HEK293 (cell line): ENCODE results near the gene DCLK1.

ENCODE experiments used
- CTCF ChIA-PET: fragments of 350-600 bp; formaldehyde crosslinking; extraction: SDS; loops from one replicate; lab custom pipeline; 2021; ENCODE audit warnings: antibody characterized with exemption; lab: Yijun Ruan, JAX
- POLR2A ChIA-PET: fragments of 300-600 bp; formaldehyde crosslinking; extraction: SDS; loops from one replicate; lab custom pipeline; 2020; ENCODE audit warnings: antibody characterized with exemption, inconsistent platforms; lab: Yijun Ruan, JAX
- H3K27ac ChIP-seq: fragments of 200-500 bp; sonication (Bioruptor generic); 2 replicates; pipeline ENCODE4 v1.5.1; 2014; ENCODE audit warnings: low read depth, low read length, control low read depth, inconsistent platforms; ENCODE audit errors: extremely low read depth
- H3K36me3 ChIP-seq, 2 experiments: fragments of 200-500 bp in 1 of 2; sonication (Bioruptor generic) in 1 of 2; 1 replicate in 1 of 2; 2 replicates in 1 of 2; pipeline ENCODE4 v1.5.1; 2014 to 2017; ENCODE audit warnings: inconsistent platforms in 2 of 2, low read length in 2 of 2; ENCODE audit not compliant: control insufficient read depth in 2 of 2, insufficient read depth in 1 of 2
- H3K4me1 ChIP-seq: fragments of 200-500 bp; sonication (Bioruptor generic); 2 replicates; pipeline ENCODE4 v1.5.1; 2014; ENCODE audit warnings: mild to moderate bottlenecking, low read length, inconsistent platforms; ENCODE audit not compliant: control insufficient read depth, insufficient read depth
- H3K4me3 ChIP-seq: 2 replicates; pipeline ENCODE4 v1.5.1; 2011; ENCODE audit warnings: low read depth, mild to moderate bottlenecking, control low read depth, low read length, moderate library complexity
- H3K9me3 ChIP-seq: fragments of 200-500 bp; sonication (Bioruptor generic); 2 replicates; pipeline ENCODE4 v1.5.1; 2014; ENCODE audit warnings: low read depth, low read length, inconsistent platforms; ENCODE audit not compliant: control insufficient read depth, insufficient read depth
- FEZF1 ChIP-seq: fragments of 450-650 bp; formaldehyde crosslinking; IDR thresholded peaks from 2 replicates; pipeline ENCODE4 v1.5.1; 2016; ENCODE audit warnings: missing biosample characterization, missing genetic modification characterization
- KLF9 ChIP-seq: fragments of 450-650 bp; formaldehyde crosslinking; IDR thresholded peaks from 2 replicates; pipeline ENCODE4 v1.5.1; 2016; ENCODE audit warnings: missing biosample characterization, missing genetic modification characterization, low read depth
- MYNN ChIP-seq: fragments of 450-650 bp; formaldehyde crosslinking; IDR thresholded peaks from 2 replicates; pipeline ENCODE4 v1.5.1; 2016; ENCODE audit warnings: missing biosample characterization, missing genetic modification characterization, borderline replicate concordance
- PRDM1 ChIP-seq: fragments of 450-650 bp; formaldehyde crosslinking; IDR thresholded peaks from 2 replicates; pipeline ENCODE4; 2016; ENCODE audit warnings: missing biosample characterization, missing genetic modification characterization
- SCRT1 ChIP-seq: fragments of 450-650 bp; formaldehyde crosslinking; IDR thresholded peaks from 2 replicates; pipeline ENCODE4 v1.5.1; 2016; ENCODE audit warnings: missing biosample characterization, missing genetic modification characterization, borderline replicate concordance
- SCRT2 ChIP-seq: fragments of 450-650 bp; formaldehyde crosslinking; IDR thresholded peaks from 2 replicates; pipeline ENCODE4 v1.5.1; 2016; ENCODE audit warnings: missing biosample characterization, missing genetic modification characterization
- SETDB1 ChIP-seq: IDR thresholded peaks from one replicate; pipeline ENCODE4 v1.6.1; 2017; ENCODE audit warnings: mild to moderate bottlenecking, low read length, moderate library complexity, mixed read lengths; ENCODE audit not compliant: insufficient read length
- ZNF10 ChIP-seq: fragments of 450-650 bp; formaldehyde crosslinking; IDR thresholded peaks from 2 replicates; pipeline ENCODE4 v1.5.1; 2017; ENCODE audit warnings: missing biosample characterization, missing genetic modification characterization
- ZNF19 ChIP-seq: fragments of 450-650 bp; formaldehyde crosslinking; IDR thresholded peaks from 2 replicates; pipeline ENCODE4; 2016; ENCODE audit warnings: missing biosample characterization, missing genetic modification characterization, low read depth
- ZNF2 ChIP-seq: fragments of 450-650 bp; formaldehyde crosslinking; IDR thresholded peaks from 2 replicates; pipeline ENCODE4 v1.5.1; 2016; ENCODE audit warnings: missing biosample characterization, missing genetic modification characterization
- ZNF521 ChIP-seq: fragments of 450-650 bp; formaldehyde crosslinking; IDR thresholded peaks from 2 replicates; pipeline ENCODE4 v1.5.1; 2017; ENCODE audit warnings: missing biosample characterization, mild to moderate bottlenecking, missing genetic modification characterization
- ZNF558 ChIP-seq: fragments of 450-650 bp; formaldehyde crosslinking; IDR thresholded peaks from 2 replicates; pipeline ENCODE4 v1.5.1; 2016; ENCODE audit warnings: missing biosample characterization, missing genetic modification characterization
- ZNF670 ChIP-seq: fragments of 450-650 bp; formaldehyde crosslinking; IDR thresholded peaks from 2 replicates; pipeline ENCODE4 v1.5.1; 2016; ENCODE audit warnings: missing biosample characterization, missing genetic modification characterization, low read depth
- ZNF785 ChIP-seq: fragments of 450-650 bp; formaldehyde crosslinking; IDR thresholded peaks from 2 replicates; pipeline ENCODE4 v1.5.1; 2016; ENCODE audit warnings: missing biosample characterization, missing genetic modification characterization
- TF ChIP-seq, protein P1 (sequence below): fragments of 450-650 bp; formaldehyde crosslinking; IDR thresholded peaks from 2 replicates; pipeline ENCODE4 v1.5.1; 2016; ENCODE audit warnings: missing biosample characterization, missing genetic modification characterization, borderline replicate concordance
- TF ChIP-seq, protein P2 (sequence below): fragments of 450-650 bp; formaldehyde crosslinking; IDR thresholded peaks from 2 replicates; pipeline ENCODE4 v1.5.1; 2017; ENCODE audit warnings: missing biosample characterization, missing genetic modification characterization

DCLK1 gene

DNA sequence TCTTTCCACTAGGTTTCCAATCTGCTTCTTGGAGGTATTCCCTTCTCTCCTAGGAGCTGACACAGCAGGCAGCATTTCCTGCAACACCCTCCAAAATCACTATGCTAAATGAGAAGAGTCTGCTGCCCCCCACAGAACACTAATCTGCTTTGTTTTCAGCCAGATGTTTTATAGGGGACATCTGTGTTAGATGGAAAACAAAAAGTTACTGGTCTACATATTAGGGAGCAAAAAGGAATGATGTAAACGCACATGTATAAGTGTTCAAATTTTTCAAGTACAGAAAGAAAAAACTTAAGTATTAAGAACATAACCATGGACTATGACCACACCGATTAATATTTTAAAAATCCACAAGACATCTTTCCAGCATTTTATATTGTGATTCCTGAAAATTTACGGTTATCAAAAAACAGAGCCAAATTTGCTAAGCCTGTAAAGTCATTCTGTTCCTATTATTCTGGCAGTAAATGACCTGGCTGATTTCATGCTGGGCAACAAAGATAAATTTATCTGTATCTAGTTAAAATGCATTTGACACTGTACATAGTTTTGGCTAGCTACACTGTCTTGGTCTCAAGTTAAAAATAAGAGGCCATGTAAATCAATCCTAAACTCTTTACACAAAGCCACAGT is 63.3 kb downstream of the DCLK1 start:
- Histone ChIP-seq H3K4me3 (no peak overlapping the region), H3K27ac (no peak overlapping the region), H3K4me1 (no peaks in the 10 kb centered on the region), H3K36me3 (no peaks in the 10 kb centered on the region), H3K9me3 (no peaks in the 10 kb centered on the region)
- ChIA-PET POLR2A (no interaction called here), CTCF (no interaction called here)
- no peak for TF ChIP-seq ZNF2 (tag by site-specific recombination)
- TF ChIP-seq PRDM1 (tag by site-specific recombination), result no peak
- TF ChIP-seq ZNF785, result no peak
- TF ChIP-seq SETDB1, result no peak
- no peak for TF ChIP-seq ZNF10 (tag by site-specific recombination)
- no peak for TF ChIP-seq MYNN
- no peak for TF ChIP-seq ZNF558 (tag by site-specific recombination)
- peak; percentile 64 for TF ChIP-seq FEZF1 (tag by site-specific recombination)
- TF ChIP-seq ZNF521, result no peak

DNA sequence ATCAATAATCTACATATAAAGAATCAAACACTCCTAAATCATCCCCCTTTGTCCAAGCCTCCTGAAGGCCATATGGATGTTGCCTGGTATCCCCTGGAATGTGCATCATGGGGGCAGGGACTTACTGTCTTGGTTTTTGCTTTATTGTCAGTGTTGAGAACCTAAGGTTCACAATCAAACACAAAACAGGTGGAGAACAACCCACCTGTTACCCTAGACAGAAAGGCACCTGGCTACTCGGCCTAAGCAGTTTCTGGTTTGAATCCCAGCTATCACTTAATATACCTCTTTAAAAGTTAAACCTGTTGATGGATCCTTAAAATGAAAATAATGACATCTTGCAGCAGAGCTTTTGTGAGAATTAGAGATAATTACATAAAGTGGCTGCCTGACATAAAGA is 68.9 kb downstream of the DCLK1 start:
- Histone ChIP-seq H3K4me3 (no peak overlapping the region), H3K9me3 (no peaks in the 10 kb centered on the region)
- CTCF ChIA-PET, result interaction anchor here (1.0 kb wide), 1 partner anchor 35 kb away, joined by 3 read pairs; no protein-coding TSS in a partner anchor
- TF ChIP-seq ZNF19 (tag by site-specific recombination) (no peak), SCRT2 (tag by site-specific recombination) (peak; percentile 63; the same call in 1 of the 2 replicates), SCRT1 (tag by site-specific recombination) (0 out of 2 replicates have a peak, but pooled peaks have one; percentile 52)
- TF ChIP-seq, all 188 proteins: peak for 2
- POLR2A ChIA-PET, result interaction anchor here (0.6 kb wide), 1 partner anchor 331 kb away, joined by 4 read pairs; no protein-coding TSS in a partner anchor
- Histone ChIP-seq H3K27ac (no peak overlapping the region), H3K36me3 (no peaks in the 10 kb centered on the region), H3K4me1 (peaks cover 13% of the 10 kb centered on the region)

DNA sequence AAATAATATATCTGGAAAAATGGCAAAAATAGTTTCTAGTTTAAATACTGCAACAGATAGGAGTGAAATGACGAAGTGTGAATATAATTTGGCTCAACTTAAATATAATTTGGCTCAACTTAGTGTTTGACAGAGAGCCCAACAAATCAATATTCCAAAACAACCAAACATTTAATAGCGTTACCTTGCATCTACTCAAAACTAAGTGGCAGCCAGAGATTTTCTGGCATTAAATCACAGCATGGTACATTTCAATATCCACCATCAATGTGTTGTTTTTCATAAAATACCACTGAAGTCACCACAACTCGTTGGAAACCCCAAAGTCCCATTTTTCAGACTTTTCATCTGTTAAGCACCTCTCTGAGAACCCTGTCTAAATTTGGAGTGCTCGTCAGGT is 69.6 kb downstream of the DCLK1 start:
- no peaks in the 10 kb centered on the region for H3K36me3 ChIP-seq
- ChIA-PET CTCF (interaction anchor here (1.0 kb wide), 1 partner anchor 34 kb away, joined by 3 read pairs; no protein-coding TSS in a partner anchor), POLR2A (no interaction called here)
- peaks cover 13% of the 10 kb centered on the region for H3K4me1 ChIP-seq
- H3K27ac ChIP-seq, result no peak overlapping the region
- no peaks in the 10 kb centered on the region for H3K9me3 ChIP-seq
- TF ChIP-seq ZNF670 (no peak), KLF9 (tag by site-specific recombination) (no peak), SCRT2 (tag by site-specific recombination) (no peak)
- TF ChIP-seq, protein P1, sequence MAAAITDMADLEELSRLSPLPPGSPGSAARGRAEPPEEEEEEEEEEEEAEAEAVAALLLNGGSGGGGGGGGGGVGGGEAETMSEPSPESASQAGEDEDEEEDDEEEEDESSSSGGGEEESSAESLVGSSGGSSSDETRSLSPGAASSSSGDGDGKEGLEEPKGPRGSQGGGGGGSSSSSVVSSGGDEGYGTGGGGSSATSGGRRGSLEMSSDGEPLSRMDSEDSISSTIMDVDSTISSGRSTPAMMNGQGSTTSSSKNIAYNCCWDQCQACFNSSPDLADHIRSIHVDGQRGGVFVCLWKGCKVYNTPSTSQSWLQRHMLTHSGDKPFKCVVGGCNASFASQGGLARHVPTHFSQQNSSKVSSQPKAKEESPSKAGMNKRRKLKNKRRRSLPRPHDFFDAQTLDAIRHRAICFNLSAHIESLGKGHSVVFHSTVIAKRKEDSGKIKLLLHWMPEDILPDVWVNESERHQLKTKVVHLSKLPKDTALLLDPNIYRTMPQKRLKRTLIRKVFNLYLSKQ (tag by site-specific recombination), result no peak
- TF ChIP-seq, protein P2, sequence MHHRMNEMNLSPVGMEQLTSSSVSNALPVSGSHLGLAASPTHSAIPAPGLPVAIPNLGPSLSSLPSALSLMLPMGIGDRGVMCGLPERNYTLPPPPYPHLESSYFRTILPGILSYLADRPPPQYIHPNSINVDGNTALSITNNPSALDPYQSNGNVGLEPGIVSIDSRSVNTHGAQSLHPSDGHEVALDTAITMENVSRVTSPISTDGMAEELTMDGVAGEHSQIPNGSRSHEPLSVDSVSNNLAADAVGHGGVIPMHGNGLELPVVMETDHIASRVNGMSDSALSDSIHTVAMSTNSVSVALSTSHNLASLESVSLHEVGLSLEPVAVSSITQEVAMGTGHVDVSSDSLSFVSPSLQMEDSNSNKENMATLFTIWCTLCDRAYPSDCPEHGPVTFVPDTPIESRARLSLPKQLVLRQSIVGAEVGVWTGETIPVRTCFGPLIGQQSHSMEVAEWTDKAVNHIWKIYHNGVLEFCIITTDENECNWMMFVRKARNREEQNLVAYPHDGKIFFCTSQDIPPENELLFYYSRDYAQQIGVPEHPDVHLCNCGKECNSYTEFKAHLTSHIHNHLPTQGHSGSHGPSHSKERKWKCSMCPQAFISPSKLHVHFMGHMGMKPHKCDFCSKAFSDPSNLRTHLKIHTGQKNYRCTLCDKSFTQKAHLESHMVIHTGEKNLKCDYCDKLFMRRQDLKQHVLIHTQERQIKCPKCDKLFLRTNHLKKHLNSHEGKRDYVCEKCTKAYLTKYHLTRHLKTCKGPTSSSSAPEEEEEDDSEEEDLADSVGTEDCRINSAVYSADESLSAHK (tag by site-specific recombination), result 0 out of 2 replicates have a peak, but pooled peaks have one; percentile 28
- no peak overlapping the region for H3K4me3 ChIP-seq
